ENCODE measurements around the gene PLCL1.

GRCh38 chr2:197885126-197885525 lies 80.7 kb downstream of the PLCL1 start:
- no peak for TF ChIP-seq ZBTB33 (IDR thresholded peaks at IDR 0.05)
- TF ChIP-seq ZNF207 (IDR thresholded peaks at IDR 0.05; ENCODE audit: borderline replicate concordance): no peak
